ENCODE measurements around the gene TREM2.
"Not testable (repeated sequence)": the region's sequence is repeated elsewhere in the genome, so short reads cannot be mapped to it uniquely, and the experiment has no call there.

Gene TREM2

GRCh38 chr6:41153992-41154625, 8.8 kb downstream of the TREM2 start, which contains the start of gene TREML1:
Gene TREML1 (minus strand): TSS chr6:41154347. CDS start chr6:41154288, 59 bp downstream.
- DNase-seq: no peak

GRCh38 chr6:41153451-41153850, 9.5 kb downstream of the TREM2 start:
- DNase-seq: no peak

- DNase-seq: no peak
Observed at GRCh38 chr6:41150671-41151070, 12.2 kb downstream of the TREM2 start.

- no peak for DNase-seq
Observed at GRCh38 chr6:41147917-41148316, 15.0 kb downstream of the TREM2 start.

- no peak for DNase-seq
Observed at GRCh38 chr6:41136911-41137310, 26.0 kb downstream of the TREM2 start.

GRCh38 chr6:41135062-41135832, 27.7 kb downstream of the TREM2 start:
- no peak for DNase-seq

- no peak for DNase-seq
Observed at GRCh38 chr6:41132254-41132653, 30.7 kb downstream of the TREM2 start.

- DNase-seq: no peak
Observed at GRCh38 chr6:41125282-41125681, 37.6 kb downstream of the TREM2 start.

GRCh38 chr6:41122918-41123317, 40.0 kb downstream of the TREM2 start:
- no peak for DNase-seq

GRCh38 chr6:41122373-41122772, 40.5 kb downstream of the TREM2 start:
- no peak for DNase-seq

- no peak for DNase-seq
Observed at GRCh38 chr6:41120058-41120457, 42.9 kb downstream of the TREM2 start.

GRCh38 chr6:41119508-41119907, 43.4 kb downstream of the TREM2 start:
- DNase-seq: no peak

GRCh38 chr6:41115027-41115426, 47.9 kb downstream of the TREM2 start:
- DNase-seq: not testable (repeated sequence)

GRCh38 chr6:41111017-41111416, 51.9 kb downstream of the TREM2 start:
- no peak for DNase-seq
